RKO (cell line): ENCODE data around the gene ANGPTL4.

ENCODE experiments used
- DNase-seq: peaks from one replicate; pipeline ENCODE4 v3.0.0-alpha.2; 2016; ENCODE audit warnings: low spot score

Gene ANGPTL4

DNA sequence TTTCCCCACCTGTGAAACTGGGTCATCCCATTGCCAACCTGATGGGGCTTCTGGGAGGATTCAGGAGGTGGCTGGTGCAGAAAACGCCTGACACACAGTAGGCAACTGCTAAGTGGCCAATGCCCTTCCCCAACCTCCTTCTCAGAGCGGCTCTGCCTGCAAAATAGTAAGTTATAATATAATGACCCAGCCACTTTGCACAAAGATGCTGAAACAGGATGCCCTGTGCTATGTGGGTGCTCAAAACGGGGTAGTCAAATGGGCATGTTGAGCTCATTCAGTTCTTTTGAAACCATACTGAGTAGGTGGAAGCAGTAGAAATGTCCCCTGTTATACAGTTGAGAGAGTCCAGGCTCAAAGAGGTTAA lies 49.7 kb downstream of the ANGPTL4 start:
- DNase-seq = no peak

DNA sequence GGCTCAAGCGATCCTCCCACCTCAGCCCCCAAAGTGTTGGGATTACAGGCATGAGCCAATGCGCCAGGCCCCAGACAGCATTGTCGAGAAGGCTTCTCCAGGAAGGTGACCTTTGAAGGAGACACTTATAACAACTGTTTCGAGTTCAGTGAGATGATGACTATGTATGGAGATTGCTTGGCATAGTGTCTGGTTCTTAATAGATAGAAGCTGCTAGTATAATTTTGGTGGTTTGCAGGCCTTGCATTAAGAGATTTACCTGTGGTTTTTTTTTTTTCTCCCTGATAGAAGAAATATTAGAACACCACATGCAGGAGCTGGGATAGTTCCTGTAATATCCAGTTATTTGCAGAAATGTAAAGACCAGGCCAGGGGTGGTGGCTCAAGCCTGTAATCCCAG lies 52.8 kb downstream of the ANGPTL4 start:
- DNase-seq = no peak

DNA sequence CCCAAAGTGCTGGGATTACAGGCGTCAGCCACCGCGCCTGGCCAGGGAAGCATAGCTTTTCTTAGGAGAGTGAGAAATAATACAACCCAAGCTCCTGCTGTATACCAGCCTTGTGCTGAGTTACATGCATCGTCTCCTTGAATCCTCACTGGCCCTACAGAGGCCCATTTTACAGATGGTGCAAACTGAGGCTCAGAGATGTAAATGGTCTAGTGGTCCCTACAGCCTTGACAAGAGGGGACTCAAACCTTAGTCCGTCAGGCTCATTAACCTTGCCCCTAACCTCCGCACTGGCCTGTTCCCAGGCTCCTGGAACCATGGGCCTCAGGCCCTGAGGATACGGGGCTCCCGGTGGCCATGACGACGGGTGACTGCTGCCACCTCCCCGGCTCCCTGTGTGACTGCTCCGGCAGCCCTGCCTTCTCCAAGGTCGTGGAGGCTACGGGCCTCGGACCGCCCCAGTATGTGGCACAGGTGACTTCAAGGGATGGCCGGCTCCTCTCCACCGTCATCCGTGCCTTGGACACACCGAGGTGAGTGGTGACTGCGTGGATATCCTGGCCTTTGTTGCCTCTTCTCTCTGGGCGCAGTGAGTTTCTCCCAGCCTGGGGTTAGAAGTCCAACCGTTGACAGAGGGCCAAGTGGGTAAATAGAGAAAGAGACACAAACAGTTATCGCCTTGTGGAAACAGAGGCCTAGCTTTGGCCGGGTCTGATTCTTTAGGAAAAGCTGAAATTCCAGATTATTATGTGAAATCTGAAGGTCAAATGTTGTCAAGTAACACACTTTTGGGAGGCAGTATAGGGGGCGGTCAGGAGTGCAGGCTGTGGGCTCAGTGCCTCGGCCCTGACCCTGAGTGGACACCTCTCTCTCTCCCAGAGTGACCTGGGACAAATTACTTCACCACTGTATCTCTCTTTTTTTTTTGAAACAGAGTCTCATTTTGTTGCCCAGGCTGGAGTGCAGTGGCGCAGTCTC lies 57.8 kb downstream of the ANGPTL4 start:
- DNase-seq = no peak

DNA sequence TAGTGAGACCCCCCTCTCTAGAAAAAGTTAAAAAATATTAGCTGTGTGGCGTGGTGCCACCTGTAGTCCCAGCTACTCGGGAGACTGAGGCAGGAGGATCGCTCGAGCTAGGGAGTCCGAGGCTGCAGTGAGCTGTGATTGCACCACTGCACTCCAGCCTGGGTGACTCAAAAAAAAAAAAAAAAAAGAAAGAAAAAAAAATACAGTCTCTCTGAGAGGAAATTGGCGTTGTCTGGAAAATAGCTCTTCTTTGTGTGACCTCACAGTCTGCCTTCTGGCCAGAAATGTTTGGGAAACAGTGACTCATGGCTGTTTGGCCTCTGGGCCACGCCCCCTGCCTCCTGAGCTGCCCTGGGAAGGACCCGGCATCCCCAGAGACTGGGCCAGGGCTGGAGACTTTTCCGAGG lies 59.9 kb downstream of the ANGPTL4 start:
- peak; percentile 95 for DNase-seq
